HG03571 (cell line): ENCODE data around the gene KIF26B.

Experiments
- ATAC-seq: cut with Tn5 transposase; IDR thresholded peaks from one replicate; pipeline ENCODE4 v1.9.1; 2021; ENCODE audit not compliant: unreplicated experiment

KIF26B gene

DNA sequence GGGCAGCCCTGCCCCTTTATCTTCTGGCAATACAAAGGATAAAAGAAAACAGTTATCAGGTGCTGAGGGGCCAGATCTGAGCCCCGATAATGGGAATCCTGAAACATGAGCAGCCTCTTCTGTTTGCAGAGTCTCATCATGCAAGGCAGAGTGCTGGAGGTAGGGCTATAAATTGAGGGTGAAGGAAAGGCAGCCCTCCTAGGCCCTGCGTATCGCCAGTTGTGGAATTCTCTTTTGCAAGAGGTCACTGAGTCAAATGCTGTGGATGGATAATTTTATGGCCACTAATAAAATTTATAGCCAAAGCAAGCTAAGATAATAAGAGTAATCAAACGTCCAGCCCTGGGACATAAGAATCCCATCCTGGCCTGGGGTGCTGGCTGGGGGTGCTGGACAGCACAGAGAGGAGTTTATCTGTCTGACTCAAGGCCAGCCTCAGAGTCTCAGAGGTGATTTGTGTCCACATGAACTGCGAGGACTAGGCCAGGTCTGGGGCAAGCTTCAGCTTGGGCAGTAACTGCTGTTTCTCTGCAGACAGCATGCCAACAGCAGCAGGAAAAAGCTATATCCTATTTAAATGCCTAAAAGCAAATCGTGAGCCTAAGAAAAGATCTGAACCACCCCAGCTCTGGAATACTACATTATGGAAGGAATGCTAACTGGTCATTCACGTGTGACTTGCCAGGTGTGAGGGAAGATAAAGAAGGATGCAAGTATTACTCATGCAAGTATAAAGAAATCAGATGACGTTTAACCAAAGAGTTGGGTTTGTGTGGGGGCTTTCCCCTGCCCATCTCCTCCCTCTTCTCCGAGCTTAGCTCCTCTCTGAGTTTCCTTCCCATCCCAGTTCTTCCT is 254.8 kb downstream of the KIF26B start:
- ATAC-seq: no peak

GRCh38 chr1:245411245-245412036 is 256.7 kb downstream of the KIF26B start:
- no peak for ATAC-seq

DNA sequence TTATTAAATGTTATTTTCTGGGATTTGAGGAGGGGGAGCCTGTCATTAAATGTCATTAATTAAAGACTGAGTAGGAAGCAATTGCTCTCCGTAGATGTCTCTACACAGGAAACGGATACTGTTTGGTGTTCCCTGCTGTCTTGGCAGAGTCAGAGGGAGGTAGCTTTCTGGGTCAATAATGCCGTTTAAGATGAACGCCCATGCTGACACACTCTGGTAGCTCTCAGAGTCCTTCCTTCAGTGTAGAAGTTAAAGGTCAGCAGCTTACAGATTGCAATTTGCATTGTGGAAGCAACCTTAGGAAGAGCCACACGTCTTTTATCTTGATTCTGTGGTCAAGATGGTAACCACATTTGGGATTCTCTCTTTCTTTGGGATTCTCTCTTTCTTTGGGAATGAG is 257.5 kb downstream of the KIF26B start:
- no peak for ATAC-seq

DNA sequence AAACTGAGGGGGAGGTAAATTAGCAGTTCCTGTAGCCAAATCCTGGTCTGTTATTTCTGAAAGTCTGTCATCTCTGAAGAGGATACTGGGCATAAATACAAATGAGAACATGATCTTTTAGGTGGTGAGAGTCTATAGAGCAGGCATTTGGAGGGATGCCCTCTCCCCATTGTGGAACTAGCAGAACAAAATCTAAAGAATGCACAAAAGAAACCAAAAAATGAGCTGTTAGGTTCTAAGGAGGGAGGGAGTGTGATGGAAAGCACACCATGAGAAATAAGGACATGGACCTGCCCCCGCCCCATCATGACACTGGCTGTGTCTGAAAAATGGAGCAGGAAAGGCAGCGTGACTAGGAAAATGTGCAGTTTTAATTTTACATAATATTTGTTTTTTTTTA is 262.0 kb downstream of the KIF26B start:
- ATAC-seq: no peak

DNA sequence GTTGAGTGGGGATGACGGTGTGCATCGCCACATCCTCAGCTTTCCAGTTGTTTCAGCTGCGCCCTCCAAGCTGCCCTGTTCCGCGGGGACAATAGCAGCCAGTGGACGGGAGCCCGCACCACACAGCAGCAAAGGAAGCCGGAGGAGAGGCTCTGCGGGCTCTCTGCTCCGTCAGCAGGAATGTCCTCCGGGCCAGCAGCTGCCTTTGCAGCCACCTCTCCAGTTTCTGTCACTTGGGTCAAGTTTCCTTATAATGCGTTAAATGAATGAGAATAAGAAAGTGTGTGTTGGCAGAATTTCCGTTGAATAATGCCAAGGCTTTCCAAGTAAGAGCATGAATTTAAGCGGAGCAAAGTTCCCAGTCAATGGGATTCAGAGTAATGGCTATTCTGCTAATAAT is 263.3 kb downstream of the KIF26B start:
- no peak for ATAC-seq

GRCh38 chr1:245419461-245419978 is 264.7 kb downstream of the KIF26B start:
- ATAC-seq: no peak

GRCh38 chr1:245419989-245420388 is 265.2 kb downstream of the KIF26B start:
- ATAC-seq: no peak

GRCh38 chr1:245420926-245421325 is 266.1 kb downstream of the KIF26B start:
- no peak for ATAC-seq

GRCh38 chr1:245428681-245429080 is 273.9 kb downstream of the KIF26B start:
- ATAC-seq: no peak

DNA sequence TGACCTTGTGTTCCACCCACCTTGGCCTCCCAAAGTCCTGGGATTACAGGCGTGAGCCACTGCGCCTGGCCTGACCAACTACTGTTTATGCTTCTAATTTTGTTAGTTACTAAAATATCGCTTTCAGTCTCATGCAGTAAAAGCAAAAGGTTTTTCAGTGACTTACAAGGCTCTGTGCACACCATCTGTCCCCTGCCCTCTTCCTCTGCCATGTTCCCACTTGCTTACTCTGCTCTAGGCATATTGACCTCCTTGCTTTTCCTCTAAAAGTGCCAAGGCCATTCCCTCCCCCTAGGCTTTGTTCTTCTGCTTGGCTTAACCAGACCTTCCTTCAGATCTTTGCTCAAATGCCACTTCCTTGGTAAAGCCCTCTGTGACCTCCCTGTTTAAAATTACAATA is 276.9 kb downstream of the KIF26B start:
- ATAC-seq: no peak

DNA sequence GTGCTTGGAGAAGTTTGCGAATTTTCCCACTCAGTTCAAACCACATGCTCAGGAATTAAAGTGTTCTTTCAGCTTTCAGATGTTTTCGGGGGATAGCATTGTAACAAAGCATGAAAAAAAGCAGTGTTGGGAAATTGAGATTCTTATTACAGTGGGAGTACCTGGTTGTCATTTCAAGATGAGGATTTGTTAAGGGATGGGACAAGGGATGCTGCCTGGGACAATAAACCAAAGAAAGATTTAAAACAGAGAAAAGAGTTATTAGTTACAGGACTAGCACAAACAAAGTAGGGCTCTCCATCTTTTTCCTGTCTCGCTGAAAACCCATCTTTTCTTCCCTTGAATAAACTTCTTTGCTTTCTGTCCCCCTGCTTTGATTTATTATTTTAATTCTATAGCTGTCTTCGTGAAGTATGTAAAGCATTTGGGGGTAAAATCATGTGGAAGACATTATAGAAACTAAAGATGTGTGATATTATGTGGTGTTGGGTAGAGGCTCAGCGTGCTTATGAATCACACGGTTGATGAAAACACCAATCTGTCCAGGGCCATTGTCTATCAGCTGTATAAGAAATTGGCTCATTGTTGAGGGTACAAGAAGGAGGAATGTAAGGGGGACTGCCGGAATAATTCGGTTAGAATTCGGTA is 277.6 kb downstream of the KIF26B start:
- ATAC-seq: no peak

- no peak for ATAC-seq
Observed at GRCh38 chr1:245433561-245433960, 278.8 kb downstream of the KIF26B start.

DNA sequence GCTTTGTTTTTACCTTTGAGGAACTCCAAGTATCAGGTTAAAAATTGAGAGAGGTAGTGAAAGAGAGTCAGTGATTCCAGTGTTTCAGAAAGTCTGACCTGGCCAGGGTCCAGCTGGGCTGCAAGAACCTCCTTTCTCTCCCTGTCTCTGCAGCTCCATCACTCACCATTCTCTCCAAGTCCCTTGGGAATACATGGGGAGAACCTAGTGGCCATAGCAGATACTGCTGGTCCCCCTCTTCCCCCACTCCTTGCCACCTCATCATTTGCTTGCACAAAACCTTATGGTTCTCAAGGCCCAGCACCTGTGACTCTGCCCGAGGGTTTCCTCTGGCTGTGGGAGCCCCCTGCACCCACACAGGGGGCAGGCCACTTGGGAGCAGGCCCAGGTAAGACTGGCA is 279.5 kb downstream of the KIF26B start:
- ATAC-seq: no peak

DNA sequence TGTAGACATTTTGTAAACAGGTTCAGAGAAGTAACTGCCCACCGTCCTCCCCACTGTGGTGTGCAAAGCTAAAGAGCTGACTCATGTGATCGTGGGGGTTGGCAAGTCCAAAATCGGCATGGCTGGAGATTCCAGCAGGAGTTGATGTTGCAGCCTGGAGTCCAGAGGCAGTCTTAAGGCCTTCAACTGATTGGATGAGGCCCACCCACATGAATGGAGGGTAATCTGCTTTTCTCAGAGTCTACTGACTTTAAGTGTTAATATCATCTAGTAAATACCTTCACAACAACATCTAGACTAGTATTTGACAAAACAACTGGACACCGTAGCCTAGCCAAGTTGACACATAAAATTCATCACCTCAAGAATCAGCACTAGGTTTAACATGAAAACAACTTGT is 281.6 kb downstream of the KIF26B start:
- no peak for ATAC-seq

DNA sequence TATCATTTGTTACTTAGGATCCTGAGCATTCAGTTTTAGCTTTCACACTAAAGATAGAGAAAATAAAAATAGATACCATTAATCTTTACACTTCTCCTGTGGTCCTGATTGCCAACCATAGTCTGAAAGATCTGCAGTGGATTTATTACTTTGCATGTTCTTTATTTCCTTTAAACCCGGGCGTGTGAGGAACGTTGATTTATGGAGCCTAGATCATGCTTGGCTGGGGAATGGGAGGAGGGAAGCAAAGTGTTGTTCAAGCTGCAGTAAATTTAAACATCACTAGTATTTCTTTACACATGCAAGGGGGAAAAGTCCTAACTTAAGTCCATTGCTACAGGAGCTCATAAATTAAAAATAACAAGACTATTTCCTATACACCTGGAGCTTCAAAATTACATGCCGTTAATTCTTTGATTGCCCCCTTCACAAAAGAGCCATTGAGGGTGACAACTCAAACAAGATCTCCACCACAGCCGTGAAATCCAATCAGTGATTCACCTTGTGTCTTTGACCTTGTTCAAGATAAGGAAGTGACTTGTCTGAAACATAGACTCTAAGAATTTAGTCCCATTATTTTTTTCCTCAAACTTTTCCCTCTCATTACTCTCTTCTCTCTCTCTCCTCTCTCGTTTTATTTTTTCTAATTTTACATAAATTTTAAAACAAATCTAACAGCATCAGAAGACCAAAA is 282.7 kb downstream of the KIF26B start:
- no peak for ATAC-seq

DNA sequence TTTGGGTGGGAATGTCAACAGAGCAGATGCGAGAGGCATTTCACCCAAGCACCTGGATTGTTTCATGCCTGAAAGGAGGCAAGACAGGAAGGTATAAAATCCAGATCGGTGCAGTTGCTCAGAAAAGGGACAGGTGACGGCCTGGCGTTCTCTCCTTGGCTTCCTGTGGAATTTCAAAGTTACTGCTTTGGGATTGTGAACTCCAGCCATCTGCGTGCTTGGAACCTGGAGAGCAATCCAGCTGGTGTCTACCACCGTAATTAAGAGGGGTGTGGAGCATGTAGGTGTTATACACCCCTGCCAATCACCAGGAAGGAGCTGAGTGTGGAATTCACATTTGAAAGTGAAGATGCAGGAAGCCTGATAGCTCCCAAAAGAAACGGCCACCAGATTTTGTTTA is 286.1 kb downstream of the KIF26B start:
- no peak for ATAC-seq

GRCh38 chr1:245441689-245442088 is 286.9 kb downstream of the KIF26B start:
- no peak for ATAC-seq

DNA sequence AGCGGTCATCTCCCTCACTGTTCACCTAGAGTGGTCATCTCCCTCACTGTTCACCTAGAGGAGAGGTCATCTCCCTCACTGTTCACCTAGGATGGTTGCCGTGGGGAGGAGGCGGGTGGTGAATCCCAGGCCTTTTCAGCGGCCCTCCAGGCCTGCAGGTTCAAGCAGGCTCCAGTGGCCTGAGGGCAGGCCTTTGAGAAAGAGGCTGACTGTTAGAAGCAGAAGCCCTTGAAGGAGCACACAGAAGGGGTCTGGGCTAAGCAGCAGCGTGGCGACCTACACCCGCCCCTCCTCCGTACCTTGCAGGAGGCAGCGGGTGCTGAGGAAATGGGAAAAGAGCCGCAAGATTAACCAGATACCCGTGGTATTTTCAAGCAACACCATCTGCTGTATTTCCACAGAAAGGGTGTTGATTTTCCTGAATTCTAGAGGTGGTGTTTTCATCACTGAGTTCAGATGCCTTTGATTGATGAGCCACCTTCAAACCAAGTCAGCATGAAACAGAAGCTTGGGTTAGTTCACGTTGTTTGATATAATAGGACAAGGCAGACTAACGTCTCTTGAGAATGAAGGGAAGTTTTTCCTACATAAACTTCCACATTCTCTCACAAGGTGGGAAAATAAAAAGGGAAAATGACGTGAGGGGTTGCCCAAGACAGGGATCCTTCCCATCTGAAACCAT is 289.5 kb downstream of the KIF26B start:
- ATAC-seq: no peak

GRCh38 chr1:245444945-245445344 is 290.2 kb downstream of the KIF26B start:
- ATAC-seq: no peak

DNA sequence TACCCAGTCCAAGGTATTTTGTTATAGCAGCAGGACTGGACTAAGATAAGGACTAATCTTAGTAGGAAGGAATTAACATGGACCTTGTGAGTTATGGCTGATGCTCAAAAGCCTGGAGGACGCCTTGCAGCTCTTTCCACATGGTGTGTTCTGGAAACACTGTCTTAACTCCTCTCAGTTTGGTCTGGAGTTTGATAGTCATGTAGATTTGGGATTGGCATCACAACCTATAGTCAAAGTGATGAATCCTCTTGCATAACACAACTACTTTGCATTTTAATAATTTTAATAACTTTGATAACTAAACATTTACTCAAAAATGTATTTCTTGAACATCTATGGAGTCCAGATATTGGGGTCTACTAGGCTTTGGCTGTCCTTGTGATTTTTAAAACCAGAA is 293.7 kb downstream of the KIF26B start:
- ATAC-seq: no peak
